Measurements from ENCODE around the gene MED13L.

MED13L gene

GRCh38 chr12:116319898-116320621, 42.6 kb upstream of the MED13L start:
- H3K4me1 ChIP-seq (ENCODE audit: insufficient read depth, insufficient read length): peaks cover 3% of the 10 kb centered on the region
- no peak for TF ChIP-seq ZNF274 (IDR thresholded peaks at IDR 0.05; ENCODE audit: low read depth, low read length)
- TF ChIP-seq YY1 (IDR thresholded peaks at IDR 0.05; ENCODE audit: insufficient read depth, insufficient read length): no peak
- TF ChIP-seq SUZ12 (IDR thresholded peaks at IDR 0.05; ENCODE audit: extremely low read depth, insufficient read depth, insufficient read length): no peak
- H3K9me3 ChIP-seq (ENCODE audit: insufficient read depth, low read length): no peaks in the 10 kb centered on the region
- no peaks in the 10 kb centered on the region for H3K27me3 ChIP-seq (ENCODE audit: insufficient read depth, insufficient read length)
- no peaks in the 10 kb centered on the region for H3K36me3 ChIP-seq (ENCODE audit: insufficient read depth, insufficient read length, low read length)
- no peak overlapping the region for H3K4me3 ChIP-seq (ENCODE audit: insufficient read length, low read depth)
- no peak overlapping the region for H3K9ac ChIP-seq (ENCODE audit: insufficient read length, low read depth)
- no peak for DNase-seq (ENCODE audit: low read depth, low spot score)

GRCh38 chr12:116319233-116319897, 41.9 kb upstream of the MED13L start:
- Histone ChIP-seq H3K4me3 (ENCODE audit: insufficient read length, low read depth) (no peak overlapping the region), H3K27me3 (ENCODE audit: insufficient read depth, insufficient read length) (no peaks in the 10 kb centered on the region), H3K36me3 (ENCODE audit: insufficient read depth, insufficient read length, low read length) (no peaks in the 10 kb centered on the region), H3K9ac (ENCODE audit: insufficient read length, low read depth) (no peak overlapping the region), H3K4me1 (ENCODE audit: insufficient read depth, insufficient read length) (peaks cover 3% of the 10 kb centered on the region), H3K9me3 (ENCODE audit: insufficient read depth, low read length) (no peaks in the 10 kb centered on the region)
- DNase-seq (ENCODE audit: low read depth, low spot score): no peak
- TF ChIP-seq ZNF274 (IDR thresholded peaks at IDR 0.05; ENCODE audit: low read depth, low read length) (no peak), SUZ12 (IDR thresholded peaks at IDR 0.05; ENCODE audit: extremely low read depth, insufficient read depth, insufficient read length) (no peak), YY1 (IDR thresholded peaks at IDR 0.05; ENCODE audit: insufficient read depth, insufficient read length) (no peak)

GRCh38 chr12:116318576-116319232, 41.2 kb upstream of the MED13L start:
- Histone ChIP-seq H3K4me1 (ENCODE audit: insufficient read depth, insufficient read length) (peaks cover 3% of the 10 kb centered on the region), H3K9me3 (ENCODE audit: insufficient read depth, low read length) (no peaks in the 10 kb centered on the region)

GRCh38 chr12:116317986-116318575, 40.6 kb upstream of the MED13L start:
- H3K36me3 ChIP-seq (ENCODE audit: insufficient read depth, insufficient read length, low read length): no peaks in the 10 kb centered on the region
- peaks cover 3% of the 10 kb centered on the region for H3K4me1 ChIP-seq (ENCODE audit: insufficient read depth, insufficient read length)
- no peak for DNase-seq (ENCODE audit: low read depth, low spot score)
- no peak for TF ChIP-seq ZNF274 (IDR thresholded peaks at IDR 0.05; ENCODE audit: low read depth, low read length)
- TF ChIP-seq YY1 (IDR thresholded peaks at IDR 0.05; ENCODE audit: insufficient read depth, insufficient read length): no peak
- TF ChIP-seq SUZ12 (IDR thresholded peaks at IDR 0.05; ENCODE audit: extremely low read depth, insufficient read depth, insufficient read length): no peak
- no peak overlapping the region for H3K9ac ChIP-seq (ENCODE audit: insufficient read length, low read depth)
- no peaks in the 10 kb centered on the region for H3K27me3 ChIP-seq (ENCODE audit: insufficient read depth, insufficient read length)
- no peaks in the 10 kb centered on the region for H3K9me3 ChIP-seq (ENCODE audit: insufficient read depth, low read length)
- H3K4me3 ChIP-seq (ENCODE audit: insufficient read length, low read depth): no peak overlapping the region

More at GRCh38 chr12:116318576-116319232, 41.2 kb upstream of the MED13L start:
- TF ChIP-seq ZNF274 (IDR thresholded peaks at IDR 0.05; ENCODE audit: low read depth, low read length) (no peak), SUZ12 (IDR thresholded peaks at IDR 0.05; ENCODE audit: extremely low read depth, insufficient read depth, insufficient read length) (no peak), YY1 (IDR thresholded peaks at IDR 0.05; ENCODE audit: insufficient read depth, insufficient read length) (no peak)
- Histone ChIP-seq H3K9ac (ENCODE audit: insufficient read length, low read depth) (no peak overlapping the region), H3K36me3 (ENCODE audit: insufficient read depth, insufficient read length, low read length) (no peaks in the 10 kb centered on the region), H3K27me3 (ENCODE audit: insufficient read depth, insufficient read length) (no peaks in the 10 kb centered on the region), H3K4me3 (ENCODE audit: insufficient read length, low read depth) (no peak overlapping the region)
- no peak for DNase-seq (ENCODE audit: low read depth, low spot score)

GRCh38 chr12:116317139-116317538, 39.6 kb upstream of the MED13L start:
- no peak for DNase-seq (ENCODE audit: low read depth, low spot score)
- H3K4me3 ChIP-seq (ENCODE audit: insufficient read length, low read depth): no peak overlapping the region
- H3K36me3 ChIP-seq (ENCODE audit: insufficient read depth, insufficient read length, low read length): no peaks in the 10 kb centered on the region
- no peaks in the 10 kb centered on the region for H3K27me3 ChIP-seq (ENCODE audit: insufficient read depth, insufficient read length)
- peaks cover 3% of the 10 kb centered on the region for H3K4me1 ChIP-seq (ENCODE audit: insufficient read depth, insufficient read length)
- H3K9me3 ChIP-seq (ENCODE audit: insufficient read depth, low read length): no peaks in the 10 kb centered on the region
- TF ChIP-seq SUZ12 (IDR thresholded peaks at IDR 0.05; ENCODE audit: extremely low read depth, insufficient read depth, insufficient read length): no peak
- no peak for TF ChIP-seq YY1 (IDR thresholded peaks at IDR 0.05; ENCODE audit: insufficient read depth, insufficient read length)
- TF ChIP-seq ZNF274 (IDR thresholded peaks at IDR 0.05; ENCODE audit: low read depth, low read length): no peak
- no peak overlapping the region for H3K9ac ChIP-seq (ENCODE audit: insufficient read length, low read depth)

GRCh38 chr12:116314477-116314876, 37.0 kb upstream of the MED13L start:
- no peaks in the 10 kb centered on the region for H3K27me3 ChIP-seq (ENCODE audit: insufficient read depth, insufficient read length)
- no peaks in the 10 kb centered on the region for H3K36me3 ChIP-seq (ENCODE audit: insufficient read depth, insufficient read length, low read length)
- H3K9me3 ChIP-seq (ENCODE audit: insufficient read depth, low read length): no peaks in the 10 kb centered on the region
- peaks cover 3% of the 10 kb centered on the region for H3K4me1 ChIP-seq (ENCODE audit: insufficient read depth, insufficient read length)
- no peak overlapping the region for H3K4me3 ChIP-seq (ENCODE audit: insufficient read length, low read depth)
- TF ChIP-seq YY1 (IDR thresholded peaks at IDR 0.05; ENCODE audit: insufficient read depth, insufficient read length) (no peak), ZNF274 (IDR thresholded peaks at IDR 0.05; ENCODE audit: low read depth, low read length) (no peak), SUZ12 (IDR thresholded peaks at IDR 0.05; ENCODE audit: extremely low read depth, insufficient read depth, insufficient read length) (no peak)
- no peak overlapping the region for H3K9ac ChIP-seq (ENCODE audit: insufficient read length, low read depth)
- DNase-seq (ENCODE audit: low read depth, low spot score): no peak

Measured in NT2/D1 (cell line).